Hematopoietic multipotent progenitor cell (in vitro differentiated cells): Measurements from ENCODE around the gene CCDC136. TPM values are rescaled to one million over a fixed set of nuclear protein-coding genes. Genes with fewer than 3 reads are reported as not detected.

ENCODE experiments used
- DNase-seq, 3 donors: peaks; one replicate each; pipeline ENCODE4 v3.0.0-alpha.2; 2011 to 2015; ENCODE audit warnings: low read depth in 2 of 3, low spot score in 2 of 3
- total RNA-seq: library from RNA; depleted of rRNA; stranded (reverse); fragments of >200 nt; gene quantifications from one replicate; pipeline ENCODE4 v1.2.3, GENCODE V29; 2012

The CCDC136 gene
- total RNA-seq, 1 donor = 11.6 TPM

DNA sequence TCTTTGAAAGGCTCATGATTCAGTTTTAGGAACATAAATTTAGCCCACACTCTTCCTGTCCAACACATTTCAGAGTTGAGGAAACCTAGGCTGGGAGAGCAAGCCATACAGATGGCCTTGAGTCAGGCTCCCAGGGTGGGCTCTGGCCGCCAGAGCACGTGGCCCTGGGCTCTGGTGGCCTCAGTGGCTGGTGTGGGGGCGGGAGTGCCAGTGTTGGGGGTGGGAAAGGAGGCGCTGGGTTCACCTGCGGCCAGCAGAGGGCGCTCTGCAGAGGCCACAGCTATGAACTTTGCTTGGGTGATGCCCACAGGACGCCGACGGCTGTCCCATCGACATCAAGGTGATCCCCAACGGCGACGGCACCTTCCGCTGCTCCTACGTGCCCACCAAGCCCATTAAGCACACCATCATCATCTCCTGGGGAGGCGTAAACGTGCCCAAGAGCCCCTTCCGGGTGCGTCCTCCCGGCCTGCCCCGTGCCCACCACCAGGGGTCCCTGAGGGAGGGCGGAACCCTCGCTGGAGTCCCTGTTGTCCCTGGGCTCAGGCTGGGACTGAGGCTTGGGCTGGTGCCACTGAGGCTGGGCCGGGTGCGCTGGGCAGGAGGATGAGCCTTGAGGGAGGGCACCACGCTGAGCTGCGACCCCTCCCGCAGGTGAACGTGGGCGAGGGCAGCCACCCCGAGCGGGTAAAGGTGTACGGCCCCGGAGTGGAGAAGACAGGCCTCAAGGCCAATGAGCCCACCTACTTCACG lies 50.3 kb downstream of the CCDC136 start:
- peak; percentile 47 to 67 (median 66) for DNase-seq

- DNase-seq = no peak
Measured at GRCh38 chr7:128842674-128843641, 51.2 kb downstream of the CCDC136 start.

GRCh38 chr7:128843938-128844621 lies 52.3 kb downstream of the CCDC136 start:
- no peak for DNase-seq

- DNase-seq = no peak
Measured at GRCh38 chr7:128844777-128845311, 53.1 kb downstream of the CCDC136 start.

DNA sequence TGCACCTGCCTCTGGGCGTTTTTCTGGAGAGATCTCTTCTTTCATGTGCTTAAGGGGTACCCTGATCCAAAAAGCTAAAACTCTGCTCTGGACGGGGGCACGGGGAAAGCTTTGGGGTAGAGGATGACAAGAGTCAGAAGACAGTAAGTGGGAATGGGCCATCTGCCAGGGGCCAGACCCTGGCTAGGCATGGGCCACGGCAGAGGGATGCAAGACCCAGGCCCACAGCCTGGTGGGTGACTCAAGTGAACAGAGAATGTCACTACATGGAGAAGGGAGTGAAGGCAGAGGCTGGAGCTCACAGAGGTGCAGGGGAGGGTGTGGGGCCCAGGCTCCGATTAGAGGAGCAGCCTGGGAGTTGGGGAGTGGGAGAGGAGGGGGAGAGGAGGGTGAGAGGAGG lies 53.7 kb downstream of the CCDC136 start:
- DNase-seq = no peak

- no peak for DNase-seq
Measured at GRCh38 chr7:128845987-128846386, 54.2 kb downstream of the CCDC136 start.

DNA sequence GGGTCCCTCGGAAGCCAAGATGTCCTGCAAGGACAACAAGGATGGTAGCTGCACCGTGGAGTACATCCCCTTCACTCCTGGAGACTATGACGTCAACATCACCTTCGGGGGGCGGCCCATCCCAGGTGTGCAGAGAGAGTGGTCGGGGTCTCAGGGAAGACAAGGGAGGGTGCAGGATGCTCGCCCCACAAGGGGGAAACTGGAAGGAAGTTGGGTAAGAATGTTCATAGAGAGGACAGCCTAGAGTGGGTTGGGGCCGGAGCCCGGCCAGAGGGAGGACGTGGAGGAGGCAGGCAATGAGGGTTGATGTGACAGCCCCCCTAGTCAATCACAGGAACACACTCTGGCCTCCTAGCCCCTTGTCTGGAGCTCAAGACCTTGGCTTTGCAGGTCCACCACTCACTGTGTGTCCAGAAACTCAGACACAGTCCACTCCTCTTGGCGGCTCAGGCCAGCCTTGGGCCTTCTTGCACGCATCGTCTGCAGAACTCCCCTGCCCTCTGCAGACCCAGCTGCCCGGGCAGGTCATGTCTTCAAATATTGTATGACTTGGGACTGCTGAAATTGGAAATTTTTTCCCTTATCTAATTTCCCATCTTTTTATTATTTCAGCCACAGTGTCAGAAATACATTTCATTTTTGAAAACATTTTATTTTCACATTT lies 55.1 kb downstream of the CCDC136 start:
- no peak for DNase-seq

- DNase-seq = no peak
Measured at GRCh38 chr7:128847721-128848211, 56.0 kb downstream of the CCDC136 start.

DNA sequence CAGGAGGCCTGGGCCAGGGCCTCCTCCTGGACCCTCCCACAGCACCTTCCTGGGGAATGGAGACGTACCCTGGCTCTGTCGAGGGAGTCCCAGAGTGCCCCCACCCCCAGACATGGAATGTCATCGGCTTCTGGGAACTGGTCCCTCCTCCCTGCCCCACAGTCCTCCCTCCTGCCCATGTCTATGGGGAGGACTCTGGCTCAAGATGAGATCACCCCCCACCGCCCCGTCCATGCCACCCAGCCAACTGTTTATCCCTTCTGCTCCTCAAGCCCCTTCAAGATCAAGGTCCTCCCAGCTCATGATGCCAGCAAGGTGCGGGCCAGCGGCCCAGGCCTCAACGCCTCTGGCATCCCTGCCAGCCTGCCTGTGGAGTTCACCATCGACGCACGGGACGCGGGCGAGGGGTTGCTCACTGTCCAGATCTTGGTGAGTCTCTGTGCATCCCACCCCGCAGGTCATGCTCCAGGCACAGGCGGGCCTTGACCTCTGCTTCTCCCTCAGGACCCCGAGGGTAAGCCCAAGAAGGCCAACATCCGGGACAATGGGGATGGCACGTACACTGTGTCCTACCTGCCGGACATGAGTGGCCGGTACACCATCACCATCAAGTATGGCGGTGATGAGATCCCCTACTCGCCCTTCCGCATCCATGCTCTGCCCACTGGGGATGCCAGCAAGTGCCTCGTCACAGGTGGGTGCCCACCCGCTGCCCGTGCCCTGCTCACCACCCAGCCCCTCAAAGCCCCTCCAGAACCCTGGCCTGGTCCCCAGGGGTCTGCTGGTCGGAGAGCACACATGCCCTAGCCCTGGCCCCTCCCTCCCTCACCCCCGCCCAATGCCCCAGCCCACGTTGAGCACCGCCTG lies 56.8 kb downstream of the CCDC136 start:
- no peak for DNase-seq

GRCh38 chr7:128849156-128849515 lies 57.4 kb downstream of the CCDC136 start:
- DNase-seq = no peak

DNA sequence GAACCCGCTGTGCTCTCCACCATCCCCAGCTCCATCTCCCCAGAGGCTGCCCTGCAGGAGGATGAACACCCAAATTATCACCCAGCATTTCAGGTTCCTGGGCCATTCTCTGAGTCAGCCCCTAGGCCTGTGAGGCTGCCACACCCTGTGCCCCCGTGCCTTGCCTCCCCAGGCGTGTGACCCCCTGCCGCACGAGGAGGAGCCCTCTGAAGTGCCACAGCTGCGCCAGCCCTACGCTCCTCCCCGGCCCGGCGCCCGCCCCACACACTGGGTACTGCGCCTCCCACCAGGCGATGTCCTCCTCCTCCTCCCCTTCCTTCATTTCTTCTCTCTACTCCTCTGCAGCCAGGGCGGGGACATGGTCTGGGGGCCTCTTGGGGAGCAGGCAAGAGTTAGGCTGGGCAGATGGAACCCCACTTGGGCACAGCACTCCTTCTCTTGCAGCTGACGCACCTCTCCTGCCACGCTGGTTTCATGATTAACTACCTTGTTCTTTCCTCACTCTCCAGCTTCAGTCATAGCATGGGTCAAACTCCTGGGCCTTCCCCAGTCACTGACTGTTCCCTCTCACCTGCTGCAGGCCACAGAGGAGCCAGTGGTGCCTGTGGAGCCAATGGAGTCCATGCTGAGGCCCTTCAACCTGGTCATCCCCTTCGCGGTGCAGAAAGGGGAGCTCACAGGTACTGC lies 58.2 kb downstream of the CCDC136 start:
- DNase-seq = no peak

DNA sequence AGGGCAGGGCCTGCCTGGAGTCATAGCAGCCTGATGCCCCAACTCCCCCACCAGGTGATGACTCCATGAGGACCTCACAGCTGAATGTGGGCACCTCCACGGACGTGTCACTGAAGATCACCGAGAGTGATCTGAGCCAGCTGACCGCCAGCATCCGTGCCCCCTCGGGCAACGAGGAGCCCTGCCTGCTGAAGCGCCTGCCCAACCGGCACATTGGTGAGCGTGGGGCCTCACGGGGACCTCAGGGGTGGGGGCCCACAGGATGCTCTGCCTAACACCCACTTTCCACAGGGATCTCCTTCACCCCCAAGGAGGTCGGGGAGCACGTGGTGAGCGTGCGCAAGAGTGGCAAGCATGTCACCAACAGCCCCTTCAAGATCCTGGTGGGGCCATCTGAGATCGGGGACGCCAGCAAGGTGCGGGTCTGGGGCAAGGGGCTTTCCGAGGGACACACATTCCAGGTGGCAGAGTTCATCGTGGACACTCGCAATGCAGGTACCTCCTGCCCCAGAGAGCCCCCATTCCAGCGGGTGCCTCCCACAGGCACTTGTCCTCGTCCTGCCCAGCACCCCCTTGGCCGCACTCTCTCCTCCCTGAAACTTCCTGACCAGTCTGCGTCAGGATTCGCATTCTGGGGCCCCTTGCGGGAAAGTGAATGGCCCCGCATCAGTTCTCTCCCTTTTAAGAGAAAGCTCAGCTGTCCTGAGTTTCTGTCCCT lies 60.9 kb downstream of the CCDC136 start:
- DNase-seq = no peak

- DNase-seq = peak in 1 of 3 donors; percentile 27
Measured at GRCh38 chr7:128853799-128854198, 62.0 kb downstream of the CCDC136 start.

DNA sequence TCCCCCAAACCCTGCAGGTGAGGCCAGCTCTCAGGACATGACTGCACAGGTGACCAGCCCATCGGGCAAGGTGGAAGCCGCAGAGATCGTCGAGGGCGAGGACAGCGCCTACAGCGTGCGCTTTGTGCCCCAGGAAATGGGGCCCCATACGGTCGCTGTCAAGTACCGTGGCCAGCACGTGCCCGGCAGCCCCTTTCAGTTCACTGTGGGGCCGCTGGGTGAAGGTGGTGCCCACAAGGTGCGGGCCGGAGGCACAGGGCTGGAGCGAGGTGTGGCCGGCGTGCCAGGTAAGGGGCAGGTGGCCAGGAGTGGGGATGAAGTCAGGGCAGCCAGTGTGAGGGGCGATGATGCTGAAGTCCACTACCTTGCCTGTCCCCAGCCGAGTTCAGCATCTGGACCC lies 62.6 kb downstream of the CCDC136 start:
- DNase-seq = no peak

- no peak for DNase-seq
Measured at GRCh38 chr7:128855559-128855958, 63.8 kb downstream of the CCDC136 start.

DNA sequence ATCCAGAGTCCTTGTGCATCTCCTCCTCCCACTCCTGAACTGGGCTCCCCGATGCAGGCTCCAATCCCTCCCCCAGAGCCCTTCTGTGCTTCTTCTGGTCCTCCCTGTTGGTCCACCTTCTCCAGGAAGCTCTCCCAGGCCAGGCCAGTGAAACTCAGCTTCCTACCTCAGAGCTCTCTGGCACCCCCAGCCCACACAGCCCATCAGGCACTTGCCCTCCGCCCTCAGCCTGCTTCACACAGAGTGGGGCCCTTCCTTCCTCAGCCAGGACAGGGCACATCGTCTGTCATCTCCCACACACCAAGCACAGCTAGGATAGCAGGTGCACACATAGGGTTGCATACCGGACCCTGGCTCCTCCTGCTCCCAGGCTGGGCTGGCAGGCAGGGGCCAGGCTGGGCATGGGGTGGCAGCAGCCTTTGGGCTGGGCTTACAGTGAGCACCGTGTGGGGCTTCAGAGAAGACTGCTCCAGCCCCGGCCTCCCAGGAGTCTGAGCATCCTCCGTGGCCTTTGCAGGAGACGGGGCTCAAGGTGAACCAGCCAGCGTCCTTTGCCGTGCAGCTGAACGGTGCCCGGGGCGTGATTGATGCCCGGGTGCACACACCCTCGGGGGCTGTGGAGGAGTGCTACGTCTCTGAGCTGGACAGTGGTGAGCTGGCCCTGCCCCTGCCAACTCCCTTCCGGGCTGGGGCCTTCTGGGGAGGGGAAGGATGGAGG lies 64.4 kb downstream of the CCDC136 start:
- DNase-seq = no peak
